GM18909 (cell line): Measurements from ENCODE around the gene RBBP9.
"Not testable (repeated sequence)": the region's sequence is repeated elsewhere in the genome, so short reads cannot be mapped to it uniquely, and the experiment has no call there.

Experiments used
- ATAC-seq: cut with Tn5 transposase; IDR thresholded peaks from one replicate; pipeline ENCODE4 v1.9.1; 2021; ENCODE audit warnings: mild to moderate bottlenecking; ENCODE audit not compliant: unreplicated experiment, poor library complexity

Gene RBBP9

DNA sequence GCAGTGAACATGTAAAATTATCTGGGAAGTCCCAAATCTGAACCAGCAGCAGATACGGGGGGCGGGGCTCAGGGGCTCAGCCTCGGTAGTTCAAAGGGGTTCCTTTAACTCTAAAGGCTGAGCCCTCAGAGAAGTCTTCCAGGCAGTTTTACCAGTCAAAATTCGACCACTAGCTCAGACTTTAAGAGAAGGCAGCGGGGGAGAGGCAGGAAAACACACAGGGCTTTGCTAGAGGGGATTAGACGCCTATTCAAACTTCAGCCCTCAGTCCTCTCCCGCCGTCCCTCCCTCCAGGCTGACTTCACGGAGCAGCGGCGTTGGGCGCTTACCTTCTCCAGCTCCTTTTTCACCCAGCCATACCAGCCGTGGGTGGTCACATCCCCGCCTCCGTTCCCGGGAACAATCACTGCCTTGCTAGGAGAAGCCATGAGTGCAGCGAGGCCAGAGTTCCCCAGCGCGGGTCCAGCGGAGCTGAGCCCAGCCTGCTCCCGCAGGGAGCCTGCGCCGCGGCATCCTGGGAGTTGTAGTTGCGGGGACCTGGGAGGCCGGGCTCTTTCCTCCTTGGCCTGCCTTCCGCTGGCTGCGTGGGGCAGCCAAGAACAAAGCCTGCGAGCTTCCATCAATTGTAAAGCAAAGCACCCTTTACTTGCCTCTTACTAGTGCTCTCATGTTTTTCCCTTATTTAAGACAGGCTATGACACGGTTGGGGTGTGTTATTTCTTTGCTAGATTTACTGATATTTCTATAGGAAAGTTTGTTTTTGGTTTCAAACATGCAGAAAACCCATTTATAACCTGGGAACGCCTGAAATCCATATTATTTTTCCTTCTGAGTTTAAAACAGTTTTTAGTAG lies at the start of gene RBBP9:
Gene RBBP9 (minus strand): TSS at position 486 of the 853 bp plus-strand sequence. CDS start 58 bp downstream, at position 428.
- ATAC-seq = peak; percentile 99

DNA sequence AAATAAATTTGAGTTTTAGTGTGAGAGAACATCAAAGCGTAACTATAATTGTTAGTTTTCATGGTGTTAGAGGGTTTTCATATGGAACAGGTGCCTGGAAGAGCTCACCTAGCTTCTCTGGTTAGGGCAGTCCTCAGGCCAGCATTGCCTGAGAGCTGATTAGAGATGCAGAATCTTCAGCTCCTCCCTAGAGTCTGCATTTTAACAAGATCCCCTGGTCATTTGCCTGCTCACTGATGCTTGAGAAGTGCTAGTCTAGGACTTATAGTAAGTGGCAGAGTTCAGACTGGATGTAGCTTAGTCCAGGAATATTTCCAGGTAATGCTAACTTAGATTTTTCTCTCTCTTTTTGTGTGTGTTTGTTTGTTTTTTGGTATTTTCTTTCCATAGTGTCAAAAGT lies 48.5 kb upstream of the RBBP9 start:
- ATAC-seq = no peak

DNA sequence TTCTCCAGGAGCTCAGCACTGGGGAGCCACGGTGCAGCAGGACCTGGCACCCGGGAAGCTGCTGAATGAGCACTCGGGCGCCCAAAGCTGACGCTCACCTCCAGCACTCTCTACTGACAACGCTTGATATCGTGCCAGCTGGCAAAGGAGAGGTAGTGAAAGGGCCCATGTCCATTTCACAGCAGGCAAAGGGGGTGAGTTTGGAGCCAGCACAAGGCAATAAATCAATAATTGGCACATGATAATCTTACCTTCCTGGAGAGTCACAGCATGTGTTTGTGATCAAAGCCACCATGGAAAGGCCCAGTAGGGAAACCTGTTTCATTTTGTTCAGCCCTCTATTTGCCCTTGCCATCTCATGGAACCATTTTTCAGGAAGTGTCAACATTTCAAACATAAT lies 46.9 kb upstream of the RBBP9 start:
- no peak for ATAC-seq

DNA sequence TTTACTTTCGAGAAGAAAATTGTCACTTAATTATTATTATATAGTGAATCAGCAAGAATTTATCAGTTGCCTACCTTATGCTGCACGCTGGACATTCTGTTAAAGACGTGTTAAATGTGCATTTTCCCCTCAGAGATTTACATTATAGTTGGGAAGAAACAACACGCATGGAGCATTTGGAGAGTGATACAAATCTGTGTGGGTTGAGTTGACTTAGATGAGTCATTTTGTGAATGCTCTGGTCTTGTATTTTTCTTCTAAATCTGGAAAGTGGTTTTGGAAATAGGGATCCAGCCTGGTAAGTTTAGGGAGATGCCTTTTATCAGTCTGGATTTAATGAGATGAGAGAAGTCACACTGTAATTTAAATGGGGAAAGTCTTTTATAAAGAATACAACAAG lies 46.2 kb upstream of the RBBP9 start:
- no peak for ATAC-seq

DNA sequence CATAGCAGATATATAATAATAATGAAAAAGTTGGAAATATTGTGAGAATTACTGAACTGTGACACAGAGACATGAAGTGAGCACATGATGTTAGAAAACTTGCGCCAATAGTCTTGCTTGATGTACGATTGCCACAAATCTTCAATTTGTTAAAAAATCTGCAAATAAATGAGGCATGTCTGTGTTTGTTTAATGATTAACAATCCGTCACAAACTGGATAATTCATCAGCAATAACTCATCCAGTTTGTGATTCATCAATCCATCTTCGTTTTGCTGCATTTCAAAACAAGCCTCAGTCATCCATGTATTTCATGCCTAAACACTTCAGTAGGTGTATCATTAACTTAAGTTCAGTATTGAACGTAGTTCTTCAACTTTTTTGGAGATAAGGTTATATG lies 44.7 kb upstream of the RBBP9 start:
- no peak for ATAC-seq

DNA sequence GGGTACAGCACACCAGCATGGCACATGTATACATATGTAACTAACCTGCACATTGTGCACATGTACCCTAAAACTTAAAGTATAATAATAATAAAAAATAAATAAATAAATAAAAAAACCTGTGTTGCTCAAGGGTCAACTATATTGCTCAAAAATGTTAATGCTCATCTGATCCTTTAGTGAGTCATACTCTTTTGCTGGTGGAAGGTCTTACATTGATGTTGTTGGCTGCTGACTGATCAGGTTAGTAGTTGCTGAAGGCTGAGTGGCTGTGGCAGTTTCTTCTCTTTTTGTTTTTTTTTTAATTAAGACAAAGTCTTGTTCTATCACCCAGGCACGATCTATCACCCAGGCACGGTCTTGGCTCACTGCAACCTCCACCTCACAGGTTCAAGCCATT lies 40.6 kb upstream of the RBBP9 start:
- ATAC-seq = no peak

DNA sequence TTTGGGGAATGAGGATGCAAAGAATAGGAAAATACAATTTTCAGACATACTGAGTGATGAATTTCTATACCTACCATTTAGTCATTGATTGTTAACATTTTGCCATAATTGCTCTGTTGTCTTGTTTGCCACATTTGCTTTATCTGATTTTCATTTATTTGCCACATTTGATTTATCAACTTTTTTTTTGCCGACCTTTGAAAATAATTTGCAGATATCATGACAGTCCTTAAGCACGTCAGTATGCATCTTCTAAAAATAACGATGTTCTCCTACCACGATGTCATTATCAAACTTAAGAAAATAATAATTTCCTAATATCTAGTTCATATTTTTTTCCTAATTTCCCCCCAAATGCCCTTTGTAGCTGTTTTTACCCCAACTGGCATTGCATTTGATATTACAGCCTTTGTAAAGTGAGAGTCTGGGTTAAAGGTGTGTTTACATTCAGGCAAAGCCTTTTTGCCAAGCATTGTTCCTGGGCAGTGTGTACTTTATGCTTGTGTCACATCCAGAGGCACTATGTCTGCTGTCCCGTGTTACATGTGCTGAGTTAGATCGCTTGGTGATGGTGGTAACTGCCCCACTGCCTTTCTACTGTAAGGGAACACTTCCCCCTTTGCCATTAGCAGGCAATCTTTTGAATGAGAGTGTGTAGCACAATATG lies 37.1 kb upstream of the RBBP9 start:
- no peak for ATAC-seq

DNA sequence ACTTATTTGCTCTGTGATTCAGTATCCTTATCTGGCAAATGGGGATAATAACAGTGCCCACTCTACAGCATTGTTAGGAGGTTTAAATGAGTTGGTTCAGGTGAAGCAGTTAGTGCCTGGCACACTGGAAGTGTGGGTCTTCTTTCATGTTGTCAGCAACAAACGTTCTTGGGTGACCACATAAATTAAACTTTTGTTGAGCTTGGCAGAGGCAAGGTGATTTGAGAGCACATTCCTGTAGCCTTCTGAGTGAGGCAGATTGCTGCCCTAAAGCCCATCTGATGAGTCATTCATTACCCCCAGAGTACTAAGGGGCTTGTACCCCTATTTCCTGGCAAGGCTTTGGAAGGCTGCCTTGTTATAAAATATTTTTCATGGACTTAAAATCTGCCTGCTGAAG lies 36.5 kb upstream of the RBBP9 start:
- ATAC-seq = no peak

DNA sequence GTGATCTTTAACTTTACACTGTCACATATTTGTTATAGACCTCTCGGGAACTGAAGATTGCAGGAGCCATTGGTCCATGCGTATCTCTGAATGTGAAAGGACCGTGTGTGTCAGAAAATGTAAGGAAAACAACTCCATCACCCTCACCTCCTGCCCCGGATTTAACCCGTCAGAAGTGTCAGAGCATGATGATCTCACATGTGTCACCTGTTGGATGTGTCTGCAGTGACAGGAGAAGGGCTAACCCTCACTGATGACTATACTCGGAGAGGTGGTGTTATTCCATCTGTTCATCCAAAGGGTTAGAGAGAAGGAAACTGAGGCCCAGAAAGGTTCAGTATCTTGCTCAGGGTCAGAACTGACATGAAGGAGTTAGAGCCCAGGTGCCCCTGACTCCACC lies 35.6 kb upstream of the RBBP9 start:
- no peak for ATAC-seq

DNA sequence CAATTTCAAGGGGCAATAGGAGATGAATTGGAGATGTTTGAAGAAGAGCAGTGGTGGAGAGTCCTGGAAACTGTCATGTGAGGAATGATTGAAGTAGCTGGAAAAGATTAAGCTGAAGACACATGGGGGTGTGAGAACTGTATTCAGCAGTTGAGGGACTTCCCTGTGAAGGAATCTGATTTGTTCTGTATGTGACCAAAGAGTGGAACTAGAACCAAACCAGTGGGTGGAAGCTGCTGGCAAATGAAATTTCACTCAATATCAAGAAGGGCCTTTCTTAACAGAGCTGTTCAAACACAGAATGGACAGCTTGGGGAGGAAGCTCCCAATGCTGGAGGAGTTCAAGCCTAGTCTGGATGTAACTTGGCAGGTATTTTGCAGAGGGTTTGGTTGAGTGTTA lies 32.0 kb upstream of the RBBP9 start:
- ATAC-seq = no peak

DNA sequence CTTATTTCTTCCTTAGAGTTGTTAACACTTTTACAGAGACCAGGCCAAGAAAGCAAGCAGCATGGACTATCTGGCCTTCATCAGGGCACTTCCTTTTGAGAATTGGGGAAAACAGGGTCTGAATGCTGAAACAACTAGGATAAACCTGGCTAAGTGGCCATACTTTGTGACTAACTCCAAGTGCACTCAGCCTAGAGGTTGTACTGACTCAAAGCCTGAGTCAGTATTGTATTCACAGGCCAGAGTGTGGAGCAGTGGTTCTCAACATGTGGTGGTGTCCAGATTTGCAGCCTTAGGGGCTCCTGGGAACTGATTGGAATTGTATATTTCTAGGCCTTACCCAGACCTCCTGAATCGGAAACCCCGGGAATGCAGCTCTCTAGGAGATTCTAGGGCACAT lies 30.8 kb upstream of the RBBP9 start:
- no peak for ATAC-seq

DNA sequence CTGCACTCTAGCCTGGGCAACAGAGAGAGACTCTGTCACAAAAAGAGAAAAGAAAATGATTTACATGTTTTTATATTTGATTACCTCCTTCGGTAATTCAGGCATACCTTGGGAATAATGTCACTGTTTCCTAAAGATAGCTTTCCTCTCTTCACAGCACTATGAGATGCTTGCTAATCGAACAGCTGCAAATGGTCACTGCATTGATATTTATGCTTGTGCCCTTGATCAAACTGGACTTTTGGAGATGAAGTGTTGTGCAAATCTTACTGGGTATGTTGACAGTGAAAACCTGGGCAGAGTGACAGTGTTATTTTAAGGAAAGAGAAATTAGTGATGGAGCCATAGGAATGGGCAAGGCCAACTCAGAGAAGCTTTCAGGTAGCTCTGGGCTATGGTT lies 30.3 kb upstream of the RBBP9 start:
- ATAC-seq = no peak

DNA sequence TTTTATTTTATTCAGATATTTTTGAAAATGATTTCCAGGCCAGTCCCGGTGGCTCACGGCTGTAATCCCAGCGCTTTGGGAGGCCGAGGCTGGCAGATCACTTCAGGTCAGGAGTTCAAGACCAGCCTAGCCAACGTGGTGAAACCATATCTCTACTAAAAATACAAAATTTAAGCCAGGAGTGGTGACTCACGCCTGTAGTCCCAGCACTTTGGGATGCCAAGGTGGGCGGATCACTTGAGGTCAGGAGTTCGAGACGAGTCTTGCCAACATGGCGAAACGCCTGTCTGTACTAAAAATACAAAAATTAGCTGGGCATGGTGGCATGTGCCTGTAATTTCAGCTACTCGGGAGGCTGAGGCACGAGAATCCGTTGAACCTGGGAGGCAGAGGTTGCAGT lies 29.7 kb upstream of the RBBP9 start:
- not testable (repeated sequence) for ATAC-seq

DNA sequence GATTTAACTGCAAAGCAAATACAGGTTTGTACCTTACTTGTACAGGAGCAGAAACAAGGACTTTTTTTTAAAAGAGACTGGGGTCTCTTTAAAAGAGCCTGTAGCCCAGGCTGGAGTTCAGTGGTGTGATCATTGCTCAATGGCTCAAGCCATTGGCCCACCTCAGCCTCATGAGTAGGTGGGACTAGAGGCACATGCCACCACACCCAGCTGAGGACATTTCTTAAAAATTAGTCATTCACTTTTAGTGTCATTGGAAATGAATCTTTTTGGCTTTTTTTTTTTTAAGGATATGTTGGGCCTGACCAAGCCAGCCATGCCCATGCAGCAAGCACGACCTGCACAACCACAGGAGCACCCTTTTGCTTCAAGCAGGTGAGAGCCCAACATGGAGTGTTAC lies 27.6 kb upstream of the RBBP9 start:
- ATAC-seq = no peak

DNA sequence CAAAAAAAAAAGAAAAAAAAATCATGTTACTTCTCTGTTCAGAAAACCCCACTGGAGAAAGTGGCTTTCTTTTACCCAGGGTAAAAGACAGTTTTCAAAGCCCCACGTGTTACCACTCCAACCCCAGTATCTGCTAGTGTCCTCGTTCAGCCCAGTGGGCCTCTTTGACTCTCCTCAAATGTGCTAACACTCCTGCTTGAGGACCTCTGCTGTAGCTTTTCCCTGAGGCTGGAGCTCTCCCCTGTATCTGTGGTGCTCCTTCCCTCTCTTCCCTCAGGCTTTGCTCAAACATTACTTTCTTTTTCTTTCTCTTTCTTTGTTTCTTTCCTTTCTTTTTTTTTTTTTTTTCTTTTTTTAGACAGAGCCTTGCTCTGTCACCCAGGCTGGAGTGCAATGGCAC lies 26.0 kb upstream of the RBBP9 start:
- no peak for ATAC-seq

DNA sequence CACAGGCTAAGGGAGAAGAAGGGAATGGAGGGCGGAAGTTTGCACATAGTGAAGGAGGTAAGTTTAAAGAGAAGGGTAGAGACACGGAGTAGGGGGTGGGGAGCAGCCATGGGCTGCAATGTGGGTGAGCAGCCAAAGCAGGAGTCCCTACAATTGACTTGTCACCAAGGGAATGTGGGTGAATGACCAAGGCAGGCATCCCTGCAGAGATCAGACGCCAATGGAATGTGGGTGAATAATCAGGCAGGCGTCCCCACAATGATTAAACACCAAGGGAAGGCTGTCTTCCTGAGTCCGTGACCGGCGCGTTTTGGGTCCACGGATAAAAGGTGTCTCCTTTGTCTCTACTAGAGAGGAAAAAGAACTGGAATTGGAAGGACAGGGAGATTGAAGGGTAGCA lies 25.0 kb upstream of the RBBP9 start:
- not testable (repeated sequence) for ATAC-seq

DNA sequence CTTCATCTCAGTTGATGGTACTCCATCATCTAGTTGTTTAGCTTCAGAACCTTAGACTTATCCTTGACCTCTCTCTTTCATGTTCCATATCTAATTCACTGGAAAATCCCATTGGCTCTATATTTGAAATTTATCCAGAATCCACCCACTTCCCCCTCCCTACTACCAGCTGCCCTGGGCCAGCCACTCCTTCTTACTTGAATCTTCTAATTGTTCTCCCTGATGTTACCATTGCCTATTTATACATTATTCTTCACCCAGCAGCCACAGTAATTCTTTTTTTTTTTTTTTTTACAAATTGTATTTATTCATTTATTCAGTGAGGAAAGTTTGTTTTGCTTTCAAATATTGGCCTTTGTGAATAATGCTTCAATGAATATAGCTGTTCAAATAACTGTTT lies 18.9 kb upstream of the RBBP9 start:
- no peak for ATAC-seq

DNA sequence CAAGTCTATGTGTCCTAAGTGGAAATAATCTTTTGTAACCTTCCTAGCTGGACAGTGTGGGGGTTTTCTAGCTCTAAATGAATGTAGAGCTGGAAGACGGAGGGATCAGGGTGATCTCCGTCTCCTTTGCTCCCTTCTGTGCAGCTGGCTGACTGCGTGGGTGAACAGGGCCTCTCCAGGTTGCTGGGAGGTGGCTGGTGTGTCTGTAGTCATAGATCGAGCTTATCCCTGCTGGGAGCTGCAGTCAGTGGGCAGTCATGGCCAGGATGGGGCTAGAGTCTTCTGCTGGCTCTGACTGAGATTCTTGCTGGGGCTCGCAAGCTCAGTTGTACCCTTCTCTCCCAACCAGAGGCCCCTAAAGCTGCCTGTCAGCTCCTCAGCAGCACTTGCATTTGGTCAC lies 17.1 kb upstream of the RBBP9 start:
- no peak for ATAC-seq

DNA sequence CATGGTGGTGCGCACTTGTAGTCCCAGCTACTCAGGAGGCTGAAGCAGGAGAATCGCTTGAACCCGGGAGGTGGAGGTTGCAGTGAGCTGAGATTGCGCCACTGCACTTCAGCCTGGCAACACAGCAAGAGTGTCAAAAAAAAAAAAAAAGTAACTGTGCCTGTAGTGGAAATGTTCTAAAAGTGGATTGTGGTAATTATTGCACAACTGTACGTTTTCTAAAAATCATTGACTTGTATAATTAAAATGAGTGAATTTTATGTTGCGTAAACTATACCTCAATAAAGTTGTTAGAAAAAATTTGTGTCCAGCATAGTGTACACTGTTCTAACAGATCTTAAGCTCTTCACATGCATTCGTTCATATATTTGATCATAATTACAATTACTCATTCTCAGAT lies 16.2 kb upstream of the RBBP9 start:
- ATAC-seq = no peak

DNA sequence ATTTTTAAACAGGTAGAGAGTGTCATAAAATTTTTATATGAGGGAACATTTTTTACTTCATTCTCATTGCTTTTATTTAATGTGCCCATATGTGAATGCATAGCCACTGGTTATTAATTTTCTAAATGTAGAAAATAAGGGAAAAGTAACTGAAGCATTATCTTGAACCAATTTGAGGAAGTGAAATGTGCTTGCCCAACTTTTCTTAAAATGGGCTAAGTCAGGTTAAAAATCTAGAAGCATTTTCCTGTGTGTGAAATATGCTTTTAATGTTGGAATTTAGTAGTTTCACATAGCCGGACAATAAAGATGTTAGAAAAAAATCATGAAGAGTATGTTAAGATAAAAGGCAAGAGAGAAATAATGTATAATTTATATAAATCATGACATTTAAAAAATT lies 14.5 kb upstream of the RBBP9 start:
- ATAC-seq = no peak

DNA sequence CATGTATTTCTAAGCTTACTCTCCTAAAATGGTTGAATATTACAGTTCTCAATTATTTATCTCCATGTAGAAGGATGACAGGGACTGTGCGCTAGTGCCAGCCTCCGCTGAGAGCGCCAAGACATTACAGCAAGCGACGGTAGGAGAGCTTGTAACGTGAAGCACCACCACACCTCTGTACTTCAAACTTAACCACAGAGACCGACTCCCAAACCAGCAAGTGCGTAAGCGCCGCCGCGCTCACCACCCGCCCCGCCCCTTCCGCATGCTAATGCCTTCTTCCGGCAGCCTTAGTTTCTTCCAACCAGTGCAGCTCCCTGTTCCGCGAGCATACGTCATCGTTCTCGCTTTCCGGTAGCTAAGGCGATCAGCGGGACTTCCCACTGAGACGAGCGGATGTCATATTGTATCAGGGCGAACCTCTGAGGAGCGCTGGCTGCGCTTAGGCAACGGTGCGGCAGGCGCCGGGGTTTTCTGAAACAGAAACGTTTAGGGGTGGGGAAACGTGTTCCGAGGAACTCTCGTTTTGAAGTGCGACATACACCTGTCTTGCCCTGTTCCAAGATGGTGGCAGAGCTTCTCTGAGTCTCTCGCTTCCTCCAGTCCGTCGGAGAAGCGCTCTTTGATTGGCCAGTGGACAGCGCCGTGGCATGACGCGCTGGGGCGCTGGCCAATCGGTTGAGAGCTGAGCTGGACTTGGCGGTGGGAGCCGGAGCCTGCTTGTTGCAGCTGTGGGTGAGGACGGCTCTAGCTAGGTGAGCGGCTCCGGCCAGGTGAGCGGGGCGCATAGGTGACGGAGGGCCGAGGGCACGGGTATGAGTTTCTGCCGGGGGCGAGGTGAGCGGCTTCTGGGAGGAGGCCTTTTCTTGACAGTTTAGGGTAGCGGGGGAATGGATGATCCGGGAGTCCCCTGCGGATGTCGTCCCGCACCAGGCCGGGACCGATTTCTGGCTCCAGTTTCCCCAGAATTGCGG lies 10.5 kb upstream of the RBBP9 start, which contains the start of gene SEC23B:
Gene SEC23B (plus strand): TSS at position 723 of the 974 bp plus-strand sequence. CDS start 2,896 bp downstream, outside the sequence.
- ATAC-seq = peak; percentile 97
